DMS53 (cell line): Measurements from ENCODE around the gene R3HCC1L.

Experiments
- DNase-seq: peaks from one replicate; lab custom pipeline; 2025; lab: John Stamatoyannopoulos, UW

Gene R3HCC1L

DNA sequence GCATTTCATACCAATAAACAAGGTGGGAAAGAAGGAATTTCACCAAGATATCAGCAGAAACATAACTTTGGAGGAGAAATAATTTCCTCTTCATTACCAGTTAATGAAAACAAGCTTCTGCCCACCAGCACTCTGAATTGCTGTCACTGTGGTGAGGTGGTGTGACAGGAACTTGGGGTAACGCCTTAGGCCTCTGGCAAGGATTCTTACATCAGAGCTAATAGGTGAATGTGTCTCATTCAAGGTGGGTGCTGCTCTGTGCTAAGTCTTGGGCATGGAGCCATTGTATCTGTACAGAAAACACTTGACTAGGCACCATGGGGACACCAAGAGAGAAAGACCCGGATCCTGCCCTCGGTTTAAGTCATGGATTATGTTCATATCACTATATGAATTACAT, 141.9 kb downstream of the R3HCC1L start:
- no peak for DNase-seq

DNA sequence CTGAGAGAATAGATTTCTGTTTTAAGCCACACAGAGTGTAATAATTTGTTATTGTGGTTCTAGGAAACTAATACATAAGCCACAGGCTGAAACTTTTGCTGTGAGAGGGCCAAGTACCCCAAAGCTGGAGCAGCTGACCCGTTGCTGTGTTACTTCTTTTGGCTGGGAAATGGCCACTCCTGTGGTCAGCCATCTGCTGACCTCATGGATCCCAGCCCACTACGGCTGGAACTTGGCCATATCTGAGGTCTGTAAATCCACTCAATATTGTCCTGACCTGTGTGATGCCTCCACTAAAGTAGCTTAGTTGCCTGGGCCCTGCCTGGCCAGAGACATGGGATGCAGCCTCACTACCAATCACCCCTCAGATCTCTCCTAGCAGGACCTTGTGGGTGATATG, 151.0 kb downstream of the R3HCC1L start:
- DNase-seq: no peak

DNA sequence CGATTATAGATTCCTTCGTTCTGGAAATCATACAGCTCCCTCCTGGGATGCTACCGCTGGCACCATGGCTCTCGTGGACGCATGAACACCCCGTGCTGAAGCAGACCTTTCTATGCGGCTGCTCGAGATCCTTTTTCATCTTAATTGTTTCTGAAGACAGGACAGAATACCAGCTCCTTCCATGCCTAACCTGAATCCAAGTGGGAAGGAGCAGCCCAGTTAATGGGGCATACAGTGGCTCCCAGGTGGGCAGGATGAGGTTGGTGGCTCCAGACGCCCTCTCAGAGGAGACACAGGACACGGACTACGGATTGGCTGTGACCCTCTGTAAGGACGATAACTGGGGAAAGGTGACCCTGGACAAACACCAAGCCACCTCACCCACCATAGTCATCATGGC, 152.0 kb downstream of the R3HCC1L start:
- no peak for DNase-seq

DNA sequence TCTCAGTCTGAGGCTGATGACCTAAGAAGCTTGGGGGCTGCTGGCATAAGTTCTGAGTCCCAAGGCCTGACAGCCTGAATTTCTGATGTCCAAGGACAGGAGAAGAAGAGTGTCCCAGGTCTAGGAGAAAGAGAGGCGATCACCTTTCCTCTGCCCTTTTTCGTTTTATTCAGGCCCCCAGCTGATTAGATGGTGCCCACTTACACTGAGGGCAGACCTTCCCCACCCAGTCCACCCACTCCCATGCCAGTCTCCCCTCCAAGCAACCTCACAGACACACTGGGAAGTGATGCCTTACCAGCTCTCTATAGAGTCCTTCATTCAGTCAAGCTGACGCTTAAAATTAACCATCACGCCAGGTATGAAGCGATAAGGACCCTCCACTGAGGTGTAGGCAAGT, 152.9 kb downstream of the R3HCC1L start:
- DNase-seq: no peak

DNA sequence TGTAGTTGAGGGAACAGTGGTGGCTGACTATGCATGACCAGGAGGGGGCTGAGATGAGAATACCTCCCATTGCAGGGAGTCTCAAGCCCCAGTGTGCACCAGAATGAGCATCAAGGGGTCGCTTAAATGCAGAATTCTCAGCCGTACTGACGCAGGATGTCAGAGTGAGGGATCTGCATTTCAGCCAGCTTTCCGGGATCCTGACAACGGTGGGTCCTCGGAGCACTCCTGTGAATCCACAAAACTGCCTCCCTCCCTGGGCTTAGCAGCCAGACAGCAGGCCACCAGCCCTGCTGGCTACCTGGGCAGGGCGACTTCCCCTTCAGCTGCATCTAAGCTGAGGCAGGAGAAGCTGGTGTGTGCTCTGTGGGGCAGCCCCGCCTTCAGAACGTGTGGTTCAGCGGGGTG, 155.3 kb downstream of the R3HCC1L start:
- DNase-seq: no peak

DNA sequence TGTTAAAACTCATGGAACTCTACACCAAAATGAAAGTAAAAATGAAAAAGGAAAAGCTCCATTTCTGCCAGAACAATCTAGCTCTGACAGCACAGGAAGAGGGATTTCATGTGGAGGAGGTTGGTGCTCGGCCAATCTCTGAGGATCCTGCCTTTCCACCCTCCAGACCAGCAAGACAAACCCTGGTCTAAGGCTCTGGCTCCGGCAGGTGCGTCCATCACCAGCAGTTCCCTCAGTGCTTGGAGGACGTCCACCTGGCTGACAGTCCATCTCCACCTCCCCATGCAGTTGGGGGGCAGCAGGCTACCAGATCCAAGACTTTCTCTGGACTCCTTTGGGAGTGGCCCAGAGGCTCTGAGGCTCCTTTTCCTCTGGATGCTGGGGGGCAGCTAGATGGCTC, 158.5 kb downstream of the R3HCC1L start:
- DNase-seq: no peak

DNA sequence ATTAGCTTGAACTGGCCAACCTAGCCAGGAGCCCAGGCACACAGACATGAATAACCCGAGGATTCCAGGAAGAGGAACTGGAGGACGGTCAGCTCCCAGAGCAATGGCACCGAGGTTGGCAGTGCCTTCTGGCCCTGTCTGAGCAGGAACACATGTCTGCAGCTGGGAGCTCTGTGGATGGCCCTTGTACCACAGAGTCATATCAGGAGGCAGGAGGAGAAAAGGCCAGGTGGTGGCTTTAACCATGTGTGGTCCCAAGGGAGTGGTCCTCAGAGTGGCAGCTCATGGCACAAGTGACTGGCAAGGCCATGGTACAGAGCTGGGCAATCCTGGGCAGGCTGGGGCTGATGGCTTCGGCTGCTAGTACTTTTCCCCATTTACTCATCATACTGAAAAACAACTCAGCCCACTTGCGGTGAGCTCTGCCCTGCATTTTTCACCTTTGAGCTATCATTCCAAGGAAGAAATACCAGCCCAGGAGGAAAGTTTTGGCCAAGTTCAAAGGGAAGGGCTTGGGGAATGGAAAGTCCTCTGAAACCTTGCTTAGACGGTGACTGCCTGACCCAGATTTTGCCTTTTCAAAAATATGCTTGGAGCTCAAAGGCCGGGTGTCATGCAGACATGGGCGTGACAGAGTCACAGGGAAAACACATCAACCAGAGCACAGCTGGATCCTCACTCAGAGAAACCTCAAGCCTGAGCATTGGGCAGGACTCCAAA, 159.3 kb downstream of the R3HCC1L start:
- no peak for DNase-seq

DNA sequence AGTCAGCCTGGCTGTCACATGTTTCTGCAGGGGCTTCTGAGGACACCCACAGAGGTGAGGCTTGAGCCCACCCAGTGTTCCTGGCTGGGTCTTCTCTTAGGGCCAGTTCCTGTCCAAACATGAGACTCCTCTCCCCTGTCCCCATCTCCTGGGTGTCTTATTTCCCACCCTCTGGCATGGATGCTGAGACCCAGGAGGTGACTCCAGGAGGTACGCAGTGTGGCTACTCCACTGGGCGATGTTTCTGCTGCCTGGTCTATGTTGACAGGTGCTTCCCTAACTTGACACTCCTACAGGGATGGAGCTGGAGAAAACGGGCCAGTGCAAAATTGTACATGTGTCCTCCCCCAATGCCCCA, 159.8 kb downstream of the R3HCC1L start:
- DNase-seq: no peak
